Osteocyte (in vitro differentiated cells): ENCODE data around the gene SLC7A7. TPM values are rescaled to one million over a fixed set of nuclear protein-coding genes. Genes with fewer than 3 reads are reported as not detected.
"Not testable (repeated sequence)": the region's sequence is repeated elsewhere in the genome, so short reads cannot be mapped to it uniquely, and the experiment has no call there.

Experiments
- DNase-seq: peaks from one replicate; pipeline ENCODE4 v3.0.0; 2021; ENCODE audit warnings: mixed read lengths; ENCODE audit not compliant: unreplicated experiment; ENCODE audit errors: extremely low spot score
- H3K27ac Mint-ChIP-seq: one replicate; pipeline ENCODE4 v1.8.0; 2021; ENCODE audit warnings: mild to moderate bottlenecking, mixed read lengths; ENCODE audit not compliant: unreplicated experiment
- H3K27me3 Mint-ChIP-seq: one replicate; pipeline ENCODE4 v1.8.0; 2021; ENCODE audit warnings: mixed read lengths; ENCODE audit not compliant: unreplicated experiment
- H3K36me3 Mint-ChIP-seq: one replicate; pipeline ENCODE4 v1.8.0; 2021; ENCODE audit warnings: mixed read lengths; ENCODE audit not compliant: unreplicated experiment
- H3K4me1 Mint-ChIP-seq: one replicate; pipeline ENCODE4 v1.8.0; 2021; ENCODE audit warnings: mixed read lengths; ENCODE audit not compliant: unreplicated experiment
- H3K4me3 Mint-ChIP-seq: one replicate; pipeline ENCODE4 v1.8.0; 2021; ENCODE audit warnings: mild to moderate bottlenecking, moderate library complexity, mixed read lengths; ENCODE audit not compliant: unreplicated experiment
- H3K9me3 Mint-ChIP-seq: one replicate; pipeline ENCODE4 v1.8.0; 2021; ENCODE audit warnings: mixed read lengths; ENCODE audit not compliant: unreplicated experiment
- CTCF ChIP-seq: fragments of 200-600 bp; sonication (generic); IDR thresholded peaks from 2 replicates; pipeline ENCODE4 v1.5.0; 2021; ENCODE audit warnings: antibody characterized with exemption, mild to moderate bottlenecking, moderate library complexity
- total RNA-seq: library from RNA; stranded (reverse); gene quantifications from 2 replicates; pipeline ENCODE4 v1.2.1, GENCODE V29; 2021

The SLC7A7 gene
- total RNA-seq, 1 donor from 2014 or later, result 1.6 TPM

DNA sequence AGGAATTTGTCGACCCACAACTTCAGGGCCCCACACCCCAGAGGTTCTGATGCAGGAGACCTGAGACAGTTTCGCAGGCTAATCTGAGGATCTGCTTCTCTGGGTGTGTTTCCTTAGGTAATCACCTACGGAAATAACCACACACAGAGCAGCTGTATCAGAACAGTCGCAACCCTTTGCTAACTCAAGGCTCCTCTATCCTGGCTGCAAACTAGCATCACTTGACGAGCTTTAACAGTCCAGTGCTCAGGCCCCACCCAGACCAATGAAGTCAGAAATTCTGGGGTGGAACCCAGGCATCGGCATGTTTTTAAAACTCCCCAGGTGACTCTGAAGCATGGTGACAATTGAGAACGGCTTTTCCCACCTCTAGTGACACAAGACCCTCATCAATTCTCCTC, 20.7 kb downstream of the SLC7A7 start:
- TF ChIP-seq CTCF, result no peak
- H3K27me3 Mint-ChIP-seq, result peaks cover 31% of the 10 kb centered on the region
- H3K4me3 Mint-ChIP-seq, result no peak overlapping the region
- no peaks in the 10 kb centered on the region for H3K9me3 Mint-ChIP-seq
- no peak overlapping the region for H3K27ac Mint-ChIP-seq
- no peak for DNase-seq
- no peaks in the 10 kb centered on the region for H3K4me1 Mint-ChIP-seq
- no peaks in the 10 kb centered on the region for H3K36me3 Mint-ChIP-seq

DNA sequence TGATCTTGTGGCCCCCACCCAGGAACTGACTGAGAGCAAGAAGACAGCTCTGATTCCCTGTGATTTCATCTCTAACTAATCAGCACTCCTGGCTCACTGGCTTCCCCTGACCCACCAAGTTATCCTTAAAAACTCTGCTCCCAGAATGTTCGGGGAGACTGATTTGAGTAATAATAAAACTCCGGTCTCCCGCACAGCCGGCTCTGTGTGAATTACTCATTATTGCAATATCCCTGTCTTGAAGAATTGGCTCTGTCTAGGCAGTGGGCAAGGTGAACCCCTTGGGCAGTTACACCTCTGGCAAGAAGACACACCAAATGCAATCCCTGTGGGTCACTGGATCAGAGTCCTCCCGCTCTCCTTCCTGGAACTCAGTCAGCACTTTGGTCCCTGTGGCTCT, 21.3 kb downstream of the SLC7A7 start:
- no peak overlapping the region for H3K4me3 Mint-ChIP-seq
- no peak for TF ChIP-seq CTCF
- H3K27me3 Mint-ChIP-seq, result peaks cover 28% of the 10 kb centered on the region
- H3K9me3 Mint-ChIP-seq, result no peaks in the 10 kb centered on the region
- H3K27ac Mint-ChIP-seq, result no peak overlapping the region
- H3K36me3 Mint-ChIP-seq, result no peaks in the 10 kb centered on the region
- no peaks in the 10 kb centered on the region for H3K4me1 Mint-ChIP-seq
- no peak for DNase-seq

GRCh38 chr14:22793550-22793949, 21.7 kb downstream of the SLC7A7 start:
- H3K9me3 Mint-ChIP-seq, H3K36me3 Mint-ChIP-seq, DNase-seq, H3K4me3 Mint-ChIP-seq, H3K4me1 Mint-ChIP-seq, H3K27ac Mint-ChIP-seq: not testable (repeated sequence)
- H3K27me3 Mint-ChIP-seq, result peaks cover 24% of the 10 kb centered on the region

GRCh38 chr14:22792158-22792557, 23.1 kb downstream of the SLC7A7 start:
- Mint-ChIP-seq H3K36me3 (no peaks in the 10 kb centered on the region), H3K27ac (no peak overlapping the region), H3K9me3 (no peaks in the 10 kb centered on the region), H3K27me3 (peaks cover 16% of the 10 kb centered on the region), H3K4me1 (no peaks in the 10 kb centered on the region), H3K4me3 (no peak overlapping the region)
- no peak for TF ChIP-seq CTCF
- no peak for DNase-seq

- H3K27me3 Mint-ChIP-seq, result peaks cover 8% of the 10 kb centered on the region
- H3K4me1 Mint-ChIP-seq, result peaks cover under 1% of the 10 kb centered on the region
- no peaks in the 10 kb centered on the region for H3K9me3 Mint-ChIP-seq
- H3K27ac Mint-ChIP-seq, result no peak overlapping the region
- H3K36me3 Mint-ChIP-seq, result no peaks in the 10 kb centered on the region
- DNase-seq, result no peak
- no peak overlapping the region for H3K4me3 Mint-ChIP-seq
- no peak for TF ChIP-seq CTCF
Observed at GRCh38 chr14:22791301-22791700, 23.9 kb downstream of the SLC7A7 start.

DNA sequence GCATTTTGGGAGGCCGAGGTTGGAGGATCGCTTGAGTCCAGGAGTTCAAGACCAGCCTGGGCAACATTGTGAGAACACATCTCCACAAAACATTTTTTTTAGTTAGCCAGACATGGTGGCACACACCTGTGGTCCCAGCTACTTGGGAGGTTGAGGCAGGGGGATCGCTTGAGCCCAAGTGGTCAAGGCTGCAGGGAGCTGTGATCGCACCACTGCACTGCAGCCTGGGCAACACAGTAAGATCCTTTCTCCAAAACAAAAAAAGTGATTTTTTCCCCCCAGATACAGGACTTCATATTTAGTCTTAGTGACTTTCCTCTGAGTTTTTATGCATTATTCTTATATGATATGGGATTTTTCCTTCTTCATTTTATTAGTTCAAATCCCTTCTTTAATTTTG, 28.6 kb downstream of the SLC7A7 start:
- Mint-ChIP-seq H3K4me1 (peaks cover 2% of the 10 kb centered on the region), H3K36me3 (no peaks in the 10 kb centered on the region), H3K9me3 (no peaks in the 10 kb centered on the region), H3K27ac (no peak overlapping the region), H3K4me3 (no peak overlapping the region), H3K27me3 (no peaks in the 10 kb centered on the region)
- TF ChIP-seq CTCF, result no peak
- DNase-seq, result no peak
